K562 (cell line): ENCODE results near the gene CYP2W1. TPM values are rescaled to one million over a fixed set of nuclear protein-coding genes. Genes with fewer than 3 reads are reported as not detected.
"Not testable (repeated sequence)": the region's sequence is repeated elsewhere in the genome, so short reads cannot be mapped to it uniquely, and the experiment has no call there.

Experiments
- ATAC-seq: fragments of 200-7000 bp; cut with Tn5 transposase; 3 replicates; pipeline ENCODE4 v1.9.1; 2020; ENCODE audit warnings: moderate library complexity
- BruUV-seq: library from RNA; stranded (reverse); fragments of 400-500 nt; replicated peaks from 2 replicates; lab custom pipeline; 2021; lab: Mats Ljungman, UMichigan
- CTCF ChIA-PET: fragments of 300-600 bp; formaldehyde crosslinking; extraction: SDS; loops from one replicate; lab custom pipeline; 2021; ENCODE audit warnings: low intra/inter-chr PET ratio; lab: Yijun Ruan, JAX
- POLR2A ChIA-PET: fragments of 300-600, 350-650 bp; sonication (Branson Sonifier 250); formaldehyde crosslinking; extraction: SDS; loops from one replicate; lab custom pipeline; 2021; ENCODE audit warnings: antibody characterized with exemption, inconsistent platforms; lab: Yijun Ruan, JAX
- DNase-seq, 4 experiments: peaks; one replicate each; pipeline versions ENCODE4 v3.0.0 to v3.0.0-alpha.2; 2011 to 2018; ENCODE audit warnings: low spot score in 3 of 4, mixed read lengths in 3 of 4; ENCODE audit errors: extremely low read depth in 1 of 4
- FAIRE-seq: peaks from 2 replicates; lab custom pipeline; 2011; peaks lifted over from hg19 to GRCh38; lab: Jason Lieb, UNC
- H2AFZ ChIP-seq: 2 replicates; pipeline ENCODE4 v1.6.0; 2011; ENCODE audit warnings: low read depth, low read length, control low read depth, inconsistent platforms
- H3K27ac ChIP-seq: fragments of 200-600 bp; 3 replicates; pipeline ENCODE4 v1.8.0; 2011; ENCODE audit warnings: low read depth, mild to moderate bottlenecking, control low read depth, inconsistent platforms, low read length, moderate library complexity, mixed read lengths; ENCODE audit errors: extremely low read depth
- H3K27me3 ChIP-seq, 2 experiments: fragments of 300-600 bp in 1 of 2; 2 replicates in 1 of 2; 3 replicates in 1 of 2; pipeline versions ENCODE4 v1.6.0 to v1.8.0; 2011; ENCODE audit warnings: inconsistent platforms in 2 of 2, low read length in 2 of 2, mild to moderate bottlenecking in 1 of 2, mixed read lengths in 1 of 2, moderate library complexity in 1 of 2; ENCODE audit not compliant: control insufficient read depth in 2 of 2, insufficient read depth in 2 of 2
- H3K36me3 ChIP-seq: fragments of 300-600 bp; 3 replicates; pipeline ENCODE4 v1.8.0; 2011; ENCODE audit warnings: mild to moderate bottlenecking, low read length, inconsistent platforms; ENCODE audit not compliant: control insufficient read depth, insufficient read depth
- H3K4me1 ChIP-seq, 2 experiments: fragments of 200-600 bp in 1 of 2; replicated peaks in 1 of 2; 2 replicates in 1 of 2; 3 replicates in 1 of 2; pipeline versions ENCODE4 v1.5.1 to v1.8.0; 2011; ENCODE audit warnings: inconsistent platforms in 2 of 2, low read length in 2 of 2, mild to moderate bottlenecking in 1 of 2, mixed read lengths in 1 of 2, moderate library complexity in 1 of 2; ENCODE audit not compliant: control insufficient read depth in 2 of 2, insufficient read depth in 2 of 2
- H3K4me2 ChIP-seq: 2 replicates; pipeline ENCODE4 v1.6.1; 2011; ENCODE audit warnings: low read length, control low read depth, inconsistent platforms, mixed read lengths; ENCODE audit not compliant: insufficient read depth
- H3K4me3 ChIP-seq: fragments of 200-600 bp; sonication (generic), shearing (Covaris generic); 2 replicates; pipeline ENCODE4 v1.5.1; 2016; ENCODE audit warnings: control low read depth, inconsistent platforms
- H3K79me2 ChIP-seq: fragments of 200-600 bp; 3 replicates; pipeline ENCODE4 v1.8.0; 2011; ENCODE audit warnings: low read length, inconsistent platforms; ENCODE audit not compliant: control insufficient read depth, insufficient read depth
- H3K9ac ChIP-seq, 2 experiments: 2 replicates each; pipeline versions ENCODE4 v1.6.0 to v1.6.1; 2011; ENCODE audit warnings: low read depth in 2 of 2, low read length in 2 of 2, control low read depth in 1 of 2, inconsistent platforms in 1 of 2, mild to moderate bottlenecking in 1 of 2, mixed read lengths in 1 of 2; ENCODE audit not compliant: insufficient read depth in 1 of 2
- H3K9me1 ChIP-seq: one replicate; pipeline ENCODE4 v1.6.0; 2011; ENCODE audit warnings: inconsistent platforms, mild to moderate bottlenecking, low read length, moderate library complexity; ENCODE audit not compliant: control insufficient read depth, insufficient read depth
- H3K9me3 ChIP-seq: replicated peaks from 2 replicates; pipeline ENCODE4 v1.5.1; 2011; ENCODE audit warnings: low read depth, low read length, inconsistent platforms; ENCODE audit not compliant: control insufficient read depth, insufficient read depth
- H4K20me1 ChIP-seq: replicated peaks from 2 replicates; pipeline ENCODE4 v1.6.1; 2011; ENCODE audit warnings: low read length, inconsistent platforms, mixed read lengths; ENCODE audit not compliant: control insufficient read depth, insufficient read depth
- C11orf30 ChIP-seq: fragments of 450-650 bp; IDR thresholded peaks from 2 replicates; pipeline ENCODE4 v1.6.1; 2016; ENCODE audit warnings: low read depth, mild to moderate bottlenecking
- FUS ChIP-seq: fragments of 200-400 bp; formaldehyde crosslinking; optimal IDR thresholded peaks from 2 replicates; pipeline ENCODE3; 2017; ENCODE audit warnings: low read depth, low read length
- TEAD2 ChIP-seq: fragments of 450-650 bp; IDR thresholded peaks from 2 replicates; pipeline ENCODE4 v1.6.1; 2016; ENCODE audit warnings: missing genetic modification characterization, control low read depth, missing compliant biosample characterization
- ZC3H11A ChIP-seq: IDR thresholded peaks from 2 replicates; pipeline ENCODE4 v1.6.1; 2012; ENCODE audit warnings: low read depth, low read length, improper control_type of control experiment
- ZNF121 ChIP-seq: sonication (generic); formaldehyde crosslinking; conservative IDR thresholded peaks from 2 replicates; pipeline ENCODE4 v1.8.0; 2022; ENCODE audit warnings: missing genetic modification reagents
- ZNF263 ChIP-seq: sonication (generic); formaldehyde crosslinking; IDR thresholded peaks from 2 replicates; pipeline ENCODE4 v1.8.0; 2022; ENCODE audit warnings: mild to moderate bottlenecking, missing genetic modification reagents, borderline replicate concordance
- ZNF717 ChIP-seq: fragments of 250-450 bp; sonication (Bioruptor Pico); IDR thresholded peaks from 2 replicates; pipeline ENCODE4 v1.5.0; 2021
- WGBS: fragments of 100-300 bp; shearing (Covaris generic); methylation state at CpG from one replicate; pipeline ENCODE4 v1.1.6; 2016; ENCODE audit warnings: low coverage, mixed read lengths; ENCODE audit not compliant: insufficient coverage; ENCODE audit errors: missing lambda C conversion rate; 5-methylcytosine and 5-hydroxymethylcytosine counted together
- in situ Hi-C: fragments of 300-500 bp; cut with MboI; formaldehyde crosslinking; loops from 4 replicates; pipeline ENCODE4 v1.15.0; 2018; ENCODE audit warnings: inconsistent platforms, mixed read lengths
- intact Hi-C: fragments of 100-400 bp; cut with micrococcal nuclease; formaldehyde crosslinking; loops from 2 replicates; pipeline ENCODE4 v1.14.2; 2022
- polyA plus RNA-seq, 8 experiments: library from polyadenylated mRNA; depleted of rRNA in 4 of 8; stranded (reverse) in 5 of 8; unstranded in 3 of 8; fragments of >200 nt; fragmentation: Nextera tagmentation in 2 of 8; fragmentation: Illumina TruSeq in 1 of 8; extraction: Ambion mirVana in 2 of 8; extraction: Trizol in 1 of 8; gene quantifications; 2 replicates each; pipeline versions ENCODE4 v1.2.1 to v1.2.3, GENCODE V29; 2011 to 2014; ENCODE audit warnings: inconsistent platforms in 1 of 8, missing spikeins in 1 of 8
- total RNA-seq, 7 experiments: library from RNA; depleted of rRNA in 6 of 7; stranded (reverse); fragments of >200 nt in 6 of 7; fragmentation: Illumina TruSeq in 2 of 7; extraction: Trizol in 2 of 7; gene quantifications; 2 replicates each; pipeline versions ENCODE4 v1.2.1 to v1.2.3, GENCODE V29; 2011 to 2021; ENCODE audit warnings: low replicate concordance in 1 of 7
- TF ChIP-seq, protein P1 (sequence below): fragments of 250-450 bp; sonication (Bioruptor Pico); IDR thresholded peaks from 2 replicates; pipeline ENCODE4 v1.5.0; 2021; ENCODE audit warnings: mild to moderate bottlenecking, moderate library complexity

Gene CYP2W1
- total and polyA plus RNA-seq, 9 of the 15 experiments (the other 6 are each of a cell fraction or from before 2014, with no cell fraction given), result not detected

DNA sequence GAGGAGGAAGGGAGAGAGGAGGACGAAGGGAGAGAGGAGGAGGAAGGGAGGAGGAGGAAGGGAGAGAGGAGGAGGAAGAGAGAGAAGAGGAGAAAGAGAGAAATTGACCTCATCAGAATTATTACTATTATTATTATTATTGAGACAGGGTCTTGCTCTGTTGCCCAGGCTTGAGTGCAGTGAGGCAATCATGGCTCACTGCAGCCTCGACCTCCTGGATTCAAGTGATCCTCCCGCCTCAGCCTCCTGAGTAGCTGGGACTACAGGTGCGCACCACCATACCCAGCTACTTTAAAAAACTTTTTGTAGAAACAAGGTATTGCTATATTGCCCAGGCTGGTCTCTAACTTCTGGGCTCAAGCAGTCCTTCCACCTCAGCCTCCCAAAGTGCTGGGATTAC is 39.2 kb upstream of the CYP2W1 start:
- H3K36me3 ChIP-seq, H3K4me3 ChIP-seq, H3K9me3 ChIP-seq, intact Hi-C loops, ATAC-seq, CTCF ChIA-PET, H3K9me1 ChIP-seq, H3K79me2 ChIP-seq, H3K9ac ChIP-seq, H2AFZ ChIP-seq, H3K4me2 ChIP-seq, DNase-seq, POLR2A ChIA-PET: not testable (repeated sequence)
- 8% methylated on average over 3 of the region's 4 CpGs for WGBS
- H3K4me1 ChIP-seq, result peaks cover 0 to 21% of the 10 kb centered on the region in 2 experiments; a peak in 2 of 5 replicates
- TF ChIP-seq ZNF121 (CRISPR knock-in tag) (peak; percentile 98), ZNF263 (CRISPR knock-in tag) (peak; percentile 43; the same call in 1 of the 2 replicates)
- TF ChIP-seq, all 486 proteins: peak for 2; not testable (repeated sequence) for 484
- H4K20me1 ChIP-seq, H3K27ac ChIP-seq, in situ Hi-C loops, FAIRE-seq, BruUV-seq: not testable (repeated sequence)
- H3K27me3 ChIP-seq, result peaks cover 11 to 34% of the 10 kb centered on the region in 2 experiments; a peak in 4 of 5 replicates

GRCh38 chr7:944744-945143 is 38.2 kb upstream of the CYP2W1 start:
- Histone ChIP-seq H3K79me2 (no peaks in the 10 kb centered on the region), H3K4me1 (peaks cover 0 to 27% of the 10 kb centered on the region in 2 experiments; a peak in 2 of 5 replicates), H4K20me1 (0 out of 2 replicates have a peak, but pooled peaks cover 5% of the 10 kb centered on the region), H2AFZ (no peak overlapping the region), H3K9ac (no peak overlapping the region), H3K9me1 (no peaks in the 10 kb centered on the region), H3K36me3 (no peaks in the 10 kb centered on the region), H3K9me3 (peaks cover 8% of the 10 kb centered on the region), H3K4me2 (no peak overlapping the region), H3K27ac (no peak overlapping the region), H3K27me3 (peaks cover 19 to 41% of the 10 kb centered on the region in 2 experiments), H3K4me3 (no peak overlapping the region)
- no peak for ATAC-seq
- POLR2A ChIA-PET, result no interaction called here
- in situ Hi-C loops, result no loop called here
- CTCF ChIA-PET, result no interaction called here
- DNase-seq, result no peak
- intact Hi-C loops, result no loop called here
- 20% methylated on average over 5 of the region's 5 CpGs for WGBS
- no peak for FAIRE-seq
- TF ChIP-seq TEAD2 (tag), result no peak
- TF ChIP-seq FUS, result no peak
- no peak for TF ChIP-seq C11orf30
- no peak for TF ChIP-seq ZNF717 (CRISPR knock-in tag)
- TF ChIP-seq, protein P1, sequence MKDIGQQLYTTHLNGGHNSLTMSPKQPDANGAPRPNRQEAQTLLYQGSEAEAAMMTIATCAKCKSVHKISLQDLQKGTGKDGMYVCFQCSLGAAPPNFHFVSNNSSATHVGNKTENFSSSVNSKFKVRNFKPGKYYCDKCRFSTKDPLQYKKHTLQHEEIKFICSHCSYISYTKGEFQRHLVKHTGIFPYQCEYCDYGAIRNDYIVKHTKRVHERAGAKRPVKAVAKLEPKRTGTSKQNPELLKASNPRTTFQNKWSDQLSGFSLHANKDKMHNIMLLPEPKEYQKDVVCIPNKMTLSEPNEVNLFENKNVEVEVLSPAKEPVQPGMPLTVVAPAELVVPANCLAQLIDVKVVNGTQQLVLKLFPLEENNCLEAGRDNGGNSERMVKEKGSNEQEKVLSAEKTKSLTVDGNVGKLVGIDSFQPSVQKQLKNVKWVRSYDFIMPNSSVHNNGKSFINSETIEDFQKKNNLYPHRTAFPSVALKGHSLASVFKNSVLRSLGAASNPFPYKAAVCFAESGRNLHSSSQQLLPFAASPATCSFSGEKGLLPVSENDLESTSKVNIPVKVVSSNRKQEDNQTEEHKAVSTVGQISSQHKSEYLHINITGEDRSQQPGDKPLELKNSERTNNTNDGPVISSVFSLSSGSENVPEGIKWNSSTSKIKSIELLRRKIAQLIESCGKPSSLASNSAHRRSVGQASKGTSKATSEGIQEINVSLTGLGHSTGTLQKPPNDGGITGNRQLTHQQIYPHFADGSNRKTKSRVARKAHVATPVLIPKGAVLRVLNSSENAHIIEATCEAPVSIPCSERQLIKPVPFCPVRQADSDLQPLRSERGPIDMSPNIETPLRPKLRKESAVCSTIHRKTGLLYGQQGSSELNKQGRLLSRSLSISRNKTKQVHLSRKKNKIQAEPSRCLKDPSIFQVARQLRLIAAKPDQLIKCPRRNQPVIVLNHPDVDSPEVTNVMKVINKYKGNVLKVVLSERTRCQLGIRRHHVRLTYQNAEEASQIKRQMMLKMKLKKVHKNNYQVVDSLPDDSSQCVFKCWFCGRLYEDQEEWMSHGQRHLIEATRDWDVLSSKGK (CRISPR knock-in tag), result no peak
- TF ChIP-seq ZC3H11A, result no peak
- BruUV-seq, result no TSS peak
